ENCODE measurements around the gene EYS.

- TF ChIP-seq JUND (IDR thresholded peaks at IDR 0.05) (no peak), CTCF (IDR thresholded peaks at IDR 0.05) (no peak), YY1 (IDR thresholded peaks at IDR 0.05; ENCODE audit: low read depth) (no peak), RAD21 (IDR thresholded peaks at IDR 0.05; ENCODE audit: low read length) (no peak), RFX5 (IDR thresholded peaks at IDR 0.05; ENCODE audit: low read length) (no peak)
Measured at GRCh38 chr6:65398851-65399250, 308.2 kb downstream of the EYS start.

Measured in SK-N-SH (cell line).